HG02678 (cell line): ENCODE measurements around the gene CCNDBP1.
"Not testable (repeated sequence)": the region's sequence is repeated elsewhere in the genome, so short reads cannot be mapped to it uniquely, and the experiment has no call there.

Source experiments
- ATAC-seq: cut with Tn5 transposase; IDR thresholded peaks from one replicate; pipeline ENCODE4 v1.9.1; 2021; ENCODE audit warnings: mild to moderate bottlenecking, moderate library complexity; ENCODE audit not compliant: unreplicated experiment

The CCNDBP1 gene

GRCh38 chr15:43214592-43215295 lies 29.5 kb downstream of the CCNDBP1 start:
- no peak for ATAC-seq

- no peak for ATAC-seq
Observed at GRCh38 chr15:43215961-43216360, 30.8 kb downstream of the CCNDBP1 start.

GRCh38 chr15:43218908-43219706 lies 33.9 kb downstream of the CCNDBP1 start:
- no peak for ATAC-seq

GRCh38 chr15:43219929-43220928 lies 35.0 kb downstream of the CCNDBP1 start:
- no peak for ATAC-seq

- ATAC-seq, result no peak
Observed at GRCh38 chr15:43220991-43221403, 35.8 kb downstream of the CCNDBP1 start, which contains the start of gene EPB42. TSS of gene EPB42 (minus strand) at chr15:43221018. CDS start at chr15:43220825, 193 bp downstream.

GRCh38 chr15:43221422-43221821 lies 36.2 kb downstream of the CCNDBP1 start:
- no peak for ATAC-seq

GRCh38 chr15:43225201-43225949 lies 40.2 kb downstream of the CCNDBP1 start:
- peak; percentile 60 for ATAC-seq

- ATAC-seq, result not testable (repeated sequence)
Observed at GRCh38 chr15:43225950-43226255, 40.7 kb downstream of the CCNDBP1 start.

GRCh38 chr15:43226436-43227305 lies 41.5 kb downstream of the CCNDBP1 start:
- ATAC-seq, result no peak

GRCh38 chr15:43229977-43230376 lies 44.8 kb downstream of the CCNDBP1 start:
- no peak for ATAC-seq

- ATAC-seq, result no peak
Observed at GRCh38 chr15:43230640-43231115, 45.5 kb downstream of the CCNDBP1 start.

- no peak for ATAC-seq
Observed at GRCh38 chr15:43232289-43232874, 47.2 kb downstream of the CCNDBP1 start.

GRCh38 chr15:43235536-43235935 lies 50.3 kb downstream of the CCNDBP1 start:
- no peak for ATAC-seq

GRCh38 chr15:43237842-43238470 lies 52.8 kb downstream of the CCNDBP1 start:
- no peak for ATAC-seq

GRCh38 chr15:43238671-43239131 lies 53.5 kb downstream of the CCNDBP1 start:
- ATAC-seq, result no peak

- no peak for ATAC-seq
Observed at GRCh38 chr15:43239732-43240491, 54.7 kb downstream of the CCNDBP1 start.

GRCh38 chr15:43241100-43241499 lies 55.9 kb downstream of the CCNDBP1 start:
- no peak for ATAC-seq

- ATAC-seq, result no peak
Observed at GRCh38 chr15:43242616-43243015, 57.4 kb downstream of the CCNDBP1 start.
